Subcutaneous abdominal adipose tissue (tissue), 5 donors: ENCODE measurements around the gene TMEM120B.

Source experiments
- H3K27ac ChIP-seq: one replicate; pipeline ENCODE4 v1.7.0; 2013; ENCODE audit warnings: low read depth, mild to moderate bottlenecking, inconsistent platforms, low read length, moderate library complexity
- H3K27me3 ChIP-seq, 5 donors: one replicate each; pipeline ENCODE4 v1.7.0; 2013; ENCODE audit warnings: low read length in 5 of 5, inconsistent platforms in 1 of 5; ENCODE audit not compliant: control insufficient read depth in 5 of 5, insufficient read depth in 4 of 5
- H3K36me3 ChIP-seq, 5 donors: one replicate each; pipeline ENCODE4 v1.7.0; 2013; ENCODE audit warnings: low read length in 5 of 5; ENCODE audit not compliant: control insufficient read depth in 5 of 5, insufficient read depth in 5 of 5
- H3K4me1 ChIP-seq, 5 donors: one replicate each; pipeline ENCODE4 v1.7.0; 2013; ENCODE audit warnings: low read length in 5 of 5, mild to moderate bottlenecking in 3 of 5, moderate library complexity in 1 of 5; ENCODE audit not compliant: control insufficient read depth in 5 of 5, insufficient read depth in 5 of 5
- H3K4me3 ChIP-seq, 5 donors: one replicate each; pipeline ENCODE4 v1.7.0; 2013; ENCODE audit warnings: low read length in 5 of 5, low read depth in 1 of 5
- H3K9ac ChIP-seq, 5 donors: one replicate each; pipeline ENCODE4 v1.7.0; 2013; ENCODE audit warnings: low read length in 5 of 5, mild to moderate bottlenecking in 4 of 5, moderate library complexity in 3 of 5
- H3K9me3 ChIP-seq, 5 donors: one replicate each; pipeline ENCODE4 v1.7.0; 2013; ENCODE audit warnings: low read length in 5 of 5; ENCODE audit not compliant: control insufficient read depth in 5 of 5
- donor health status: healthy.
- donor health status: healthy.
- donor health status: healthy.
- donor health status: healthy.
- donor health status: healthy.

The TMEM120B gene

GRCh38 chr12:121778567-121779421 is 66.2 kb downstream of the TMEM120B start:
- H3K36me3 ChIP-seq, result peaks cover 0 to 22% (median 13%) of the 10 kb centered on the region in 5 donors
- no peaks in the 10 kb centered on the region for H3K9me3 ChIP-seq
- H3K4me3 ChIP-seq, result no peak overlapping the region
- H3K9ac ChIP-seq, result no peak overlapping the region
- H3K4me1 ChIP-seq, result peaks cover 2 to 22% (median 19%) of the 10 kb centered on the region in 5 donors
- H3K27me3 ChIP-seq, result no peaks in the 10 kb centered on the region
- H3K27ac ChIP-seq, result no peak overlapping the region

GRCh38 chr12:121779422-121779895 is 66.9 kb downstream of the TMEM120B start:
- no peaks in the 10 kb centered on the region for H3K27me3 ChIP-seq
- H3K4me3 ChIP-seq, result no peak overlapping the region
- no peak overlapping the region for H3K9ac ChIP-seq
- H3K27ac ChIP-seq, result no peak overlapping the region
- peaks cover 0 to 22% (median 13%) of the 10 kb centered on the region in 5 donors for H3K36me3 ChIP-seq
- H3K9me3 ChIP-seq, result no peaks in the 10 kb centered on the region
- H3K4me1 ChIP-seq, result peaks cover 2 to 27% (median 19%) of the 10 kb centered on the region in 5 donors

GRCh38 chr12:121780429-121780828 is 67.9 kb downstream of the TMEM120B start:
- Histone ChIP-seq H3K9ac (no peak overlapping the region), H3K27me3 (no peaks in the 10 kb centered on the region), H3K9me3 (no peaks in the 10 kb centered on the region), H3K27ac (no peak overlapping the region), H3K4me3 (no peak overlapping the region), H3K4me1 (peaks cover 2 to 33% (median 23%) of the 10 kb centered on the region in 5 donors), H3K36me3 (peaks cover 0 to 22% (median 13%) of the 10 kb centered on the region in 5 donors)

- Histone ChIP-seq H3K4me1 (peaks cover 2 to 32% (median 20%) of the 10 kb centered on the region in 5 donors), H3K9ac (peak overlapping the region in 2 of 5 donors; percentile 8 to 19), H3K9me3 (no peaks in the 10 kb centered on the region), H3K27ac (peak overlapping the region; percentile 65), H3K27me3 (no peaks in the 10 kb centered on the region), H3K4me3 (no peak overlapping the region), H3K36me3 (peaks cover 0 to 22% (median 13%) of the 10 kb centered on the region in 5 donors)
Measured at GRCh38 chr12:121781484-121781997, 69.0 kb downstream of the TMEM120B start.

GRCh38 chr12:121781998-121782979 is 69.7 kb downstream of the TMEM120B start:
- Histone ChIP-seq H3K4me1 (peaks cover 2 to 36% (median 20%) of the 10 kb centered on the region in 5 donors), H3K9me3 (no peaks in the 10 kb centered on the region), H3K4me3 (no peak overlapping the region), H3K9ac (peak overlapping the region in 2 of 5 donors; percentile 8 to 10), H3K36me3 (peaks cover 0 to 22% (median 13%) of the 10 kb centered on the region in 5 donors), H3K27me3 (no peaks in the 10 kb centered on the region), H3K27ac (peak overlapping the region; percentile 65)

- Histone ChIP-seq H3K9ac (no peak overlapping the region), H3K4me1 (peaks cover 2 to 40% (median 20%) of the 10 kb centered on the region in 5 donors), H3K27ac (no peak overlapping the region)
Measured at GRCh38 chr12:121783766-121784165, 71.2 kb downstream of the TMEM120B start.

GRCh38 chr12:121784460-121784859 is 71.9 kb downstream of the TMEM120B start:
- Histone ChIP-seq H3K27me3 (no peaks in the 10 kb centered on the region), H3K4me3 (no peak overlapping the region), H3K36me3 (peaks cover 0 to 11% (median 8%) of the 10 kb centered on the region in 5 donors), H3K4me1 (peaks cover 2 to 47% (median 27%) of the 10 kb centered on the region in 5 donors), H3K9me3 (no peaks in the 10 kb centered on the region), H3K9ac (no peak overlapping the region), H3K27ac (no peak overlapping the region)

More at GRCh38 chr12:121783766-121784165, 71.2 kb downstream of the TMEM120B start:
- Histone ChIP-seq H3K4me3 (no peak overlapping the region), H3K36me3 (peaks cover 0 to 18% (median 13%) of the 10 kb centered on the region in 5 donors), H3K9me3 (no peaks in the 10 kb centered on the region), H3K27me3 (no peaks in the 10 kb centered on the region)

- H3K27me3 ChIP-seq, result no peaks in the 10 kb centered on the region
- H3K36me3 ChIP-seq, result no peaks in the 10 kb centered on the region
- H3K4me3 ChIP-seq, result no peak overlapping the region
- H3K27ac ChIP-seq, result no peak overlapping the region
- H3K4me1 ChIP-seq, result peaks cover 2 to 55% (median 35%) of the 10 kb centered on the region in 5 donors
- no peaks in the 10 kb centered on the region for H3K9me3 ChIP-seq
- H3K9ac ChIP-seq, result no peak overlapping the region
Measured at GRCh38 chr12:121786440-121786825, 73.9 kb downstream of the TMEM120B start.

- no peaks in the 10 kb centered on the region for H3K36me3 ChIP-seq
- no peaks in the 10 kb centered on the region for H3K27me3 ChIP-seq
- H3K9ac ChIP-seq, result no peak overlapping the region
- H3K9me3 ChIP-seq, result no peaks in the 10 kb centered on the region
- H3K27ac ChIP-seq, result no peak overlapping the region
- no peak overlapping the region for H3K4me3 ChIP-seq
- peaks cover 0 to 46% (median 26%) of the 10 kb centered on the region in 5 donors for H3K4me1 ChIP-seq
Measured at GRCh38 chr12:121787063-121788025, 74.8 kb downstream of the TMEM120B start.
